ENCODE data around the gene TSPO. TPM values are rescaled to one million over a fixed set of nuclear protein-coding genes. Genes with fewer than 3 reads are reported as not detected.
A peak's percentile ranks its signal among the peaks of the same experiment; 100 is the strongest.

TSPO gene
- total RNA-seq, 1 donor from 2014 or later = 0.79 TPM

DNA sequence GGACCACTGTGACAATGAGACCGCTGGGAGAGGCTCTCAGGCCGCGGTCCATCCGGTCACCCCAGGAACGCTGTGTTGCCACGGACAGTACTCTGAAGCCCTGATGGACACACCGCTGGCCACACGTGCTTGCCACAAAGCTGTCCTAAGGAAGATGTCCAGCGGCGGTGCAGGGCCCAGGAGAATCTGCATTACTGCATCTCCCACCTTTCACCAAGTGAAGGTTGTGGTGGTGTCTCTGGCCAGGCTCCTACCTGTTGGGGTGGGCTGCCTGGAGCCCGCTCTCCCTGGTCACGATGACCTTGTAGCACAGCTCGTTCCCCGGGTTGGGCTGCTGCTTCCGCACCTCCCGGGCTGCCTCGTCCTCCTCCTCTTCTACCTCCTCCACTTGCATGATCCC lies 31.4 kb downstream of the TSPO start:
- H3K27ac Mint-ChIP-seq = no peak overlapping the region
- H3K36me3 Mint-ChIP-seq (ENCODE audit: insufficient read depth) = peaks cover 3% of the 10 kb centered on the region
- TF ChIP-seq, protein P1, sequence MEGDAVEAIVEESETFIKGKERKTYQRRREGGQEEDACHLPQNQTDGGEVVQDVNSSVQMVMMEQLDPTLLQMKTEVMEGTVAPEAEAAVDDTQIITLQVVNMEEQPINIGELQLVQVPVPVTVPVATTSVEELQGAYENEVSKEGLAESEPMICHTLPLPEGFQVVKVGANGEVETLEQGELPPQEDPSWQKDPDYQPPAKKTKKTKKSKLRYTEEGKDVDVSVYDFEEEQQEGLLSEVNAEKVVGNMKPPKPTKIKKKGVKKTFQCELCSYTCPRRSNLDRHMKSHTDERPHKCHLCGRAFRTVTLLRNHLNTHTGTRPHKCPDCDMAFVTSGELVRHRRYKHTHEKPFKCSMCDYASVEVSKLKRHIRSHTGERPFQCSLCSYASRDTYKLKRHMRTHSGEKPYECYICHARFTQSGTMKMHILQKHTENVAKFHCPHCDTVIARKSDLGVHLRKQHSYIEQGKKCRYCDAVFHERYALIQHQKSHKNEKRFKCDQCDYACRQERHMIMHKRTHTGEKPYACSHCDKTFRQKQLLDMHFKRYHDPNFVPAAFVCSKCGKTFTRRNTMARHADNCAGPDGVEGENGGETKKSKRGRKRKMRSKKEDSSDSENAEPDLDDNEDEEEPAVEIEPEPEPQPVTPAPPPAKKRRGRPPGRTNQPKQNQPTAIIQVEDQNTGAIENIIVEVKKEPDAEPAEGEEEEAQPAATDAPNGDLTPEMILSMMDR (IDR thresholded peaks at IDR 0.05; ENCODE audit: unreplicated experiment) = no peak
- H3K4me3 Mint-ChIP-seq (ENCODE audit: low read depth) = no peak overlapping the region
- DNase-seq (ENCODE audit: low spot score, unreplicated experiment) = no peak
- H3K4me1 Mint-ChIP-seq (ENCODE audit: low read depth) = no peaks in the 10 kb centered on the region
- no peaks in the 10 kb centered on the region for H3K27me3 Mint-ChIP-seq
- H3K9me3 Mint-ChIP-seq (ENCODE audit: low read depth) = no peaks in the 10 kb centered on the region

DNA sequence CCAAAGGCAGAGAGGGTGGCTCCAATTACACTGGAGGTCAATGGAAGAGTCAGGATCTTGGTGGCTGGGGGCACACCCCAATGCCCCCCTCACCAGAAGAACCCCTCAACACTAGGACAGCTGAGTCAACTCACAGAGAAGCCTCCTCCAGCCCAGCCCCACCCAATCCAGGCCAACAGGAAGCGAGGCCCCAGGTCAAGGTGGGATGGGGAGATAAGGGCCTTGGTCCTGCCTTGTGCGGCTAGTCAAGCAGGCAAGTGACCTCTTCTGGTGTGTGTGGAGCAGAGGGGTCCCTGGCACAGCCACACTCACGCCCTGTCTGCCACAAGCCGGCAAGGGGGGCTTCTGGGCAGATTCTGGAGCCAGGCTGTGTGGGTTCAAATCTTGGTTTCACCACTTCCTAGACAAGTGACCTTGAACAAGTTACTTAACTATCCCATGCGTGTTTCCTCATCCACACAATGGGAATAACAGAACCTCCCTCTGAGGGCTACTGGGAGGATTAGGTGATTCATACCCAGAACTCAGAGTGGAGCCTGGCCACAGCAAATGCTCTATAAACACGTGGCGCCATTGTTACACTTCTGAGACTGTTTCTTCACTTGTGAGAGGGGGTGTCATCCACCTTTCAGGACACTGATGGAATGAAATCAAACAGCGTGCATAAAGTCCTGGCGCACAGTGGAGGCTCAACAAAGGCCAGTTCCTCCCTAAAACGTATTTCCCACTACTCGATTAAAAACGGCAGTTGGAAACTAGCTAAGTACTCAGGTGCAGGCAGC lies 32.3 kb downstream of the TSPO start:
- Mint-ChIP-seq H3K4me3 (ENCODE audit: low read depth) (no peak overlapping the region), H3K36me3 (ENCODE audit: insufficient read depth) (peaks cover 3% of the 10 kb centered on the region), H3K9me3 (ENCODE audit: low read depth) (no peaks in the 10 kb centered on the region), H3K4me1 (ENCODE audit: low read depth) (no peaks in the 10 kb centered on the region), H3K27me3 (no peaks in the 10 kb centered on the region), H3K27ac (no peak overlapping the region)
- TF ChIP-seq, protein P1 (IDR thresholded peaks at IDR 0.05; ENCODE audit: unreplicated experiment) = no peak
- no peak for DNase-seq (ENCODE audit: low spot score, unreplicated experiment)

DNA sequence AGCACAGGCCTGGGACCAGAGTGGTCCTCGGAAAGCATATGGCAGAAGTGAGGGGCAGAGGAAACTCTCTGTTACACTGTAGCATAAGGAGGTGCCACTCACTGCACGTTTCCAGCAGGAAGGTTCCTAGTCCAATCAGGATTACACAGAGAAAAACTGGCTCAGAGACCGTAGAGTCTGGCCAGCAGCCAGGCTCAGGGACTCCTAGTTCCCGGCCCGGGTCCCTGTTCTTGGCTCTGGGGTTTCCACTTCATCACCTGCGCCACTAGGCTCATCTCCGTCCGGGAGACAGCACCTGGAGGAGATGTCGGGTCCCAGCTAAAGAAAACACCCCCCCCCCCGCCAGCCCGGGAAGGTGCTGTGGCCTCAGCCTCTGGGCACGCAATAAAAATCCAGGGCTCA lies 34.5 kb downstream of the TSPO start:
- H3K9me3 Mint-ChIP-seq (ENCODE audit: low read depth) = no peaks in the 10 kb centered on the region
- TF ChIP-seq, protein P1 (IDR thresholded peaks at IDR 0.05; ENCODE audit: unreplicated experiment) = no peak
- peaks cover 3% of the 10 kb centered on the region for H3K36me3 Mint-ChIP-seq (ENCODE audit: insufficient read depth)
- no peak overlapping the region for H3K27ac Mint-ChIP-seq
- DNase-seq (ENCODE audit: low spot score, unreplicated experiment) = no peak
- H3K4me3 Mint-ChIP-seq (ENCODE audit: low read depth) = peak overlapping the region; percentile 70
- H3K4me1 Mint-ChIP-seq (ENCODE audit: low read depth) = peaks cover 2% of the 10 kb centered on the region
- peaks cover 4% of the 10 kb centered on the region for H3K27me3 Mint-ChIP-seq

DNA sequence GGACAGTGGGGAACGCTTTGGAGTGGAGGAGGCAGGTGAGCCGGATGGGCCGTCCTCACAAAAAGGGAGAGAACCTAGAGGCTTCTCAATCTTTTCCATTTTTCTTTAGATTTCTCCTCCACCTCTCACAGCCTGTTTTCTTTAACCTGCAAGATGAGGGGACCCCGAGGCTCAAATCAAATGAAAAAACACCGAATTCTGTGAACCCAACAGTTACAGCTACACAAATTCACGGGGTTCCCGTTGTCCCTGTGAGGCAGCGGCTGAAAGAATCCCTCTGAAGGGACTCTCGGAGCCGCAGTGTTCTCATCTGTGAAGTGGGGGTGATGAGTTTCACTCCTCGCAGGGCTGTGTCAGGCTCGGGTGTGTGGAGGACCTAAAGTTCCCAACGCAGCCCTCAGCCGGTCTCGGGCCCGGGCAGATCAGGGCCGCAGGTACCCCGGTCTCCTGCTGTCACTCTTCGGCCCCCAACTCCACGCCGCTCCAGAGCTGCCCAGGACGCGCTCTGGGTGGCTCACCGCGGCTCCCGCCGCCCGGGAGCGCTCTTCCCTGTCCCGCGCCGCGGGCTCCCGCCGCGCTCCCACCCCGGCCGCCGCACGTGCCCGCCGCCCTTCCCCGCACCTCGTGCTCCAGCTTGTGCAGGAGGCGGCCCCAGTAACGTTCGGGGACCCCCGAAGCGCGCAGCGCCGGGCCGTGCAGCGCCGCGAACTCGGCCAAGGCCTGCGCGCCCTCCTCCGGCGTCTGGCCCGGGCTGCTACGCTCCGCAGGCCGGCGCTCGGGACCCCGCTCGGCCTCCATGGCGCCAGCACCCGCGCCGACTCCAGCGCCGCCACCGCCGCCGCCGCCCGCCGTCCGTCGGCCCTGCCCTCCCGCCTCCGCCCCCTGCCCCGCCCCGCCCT lies 35.2 kb downstream of the TSPO start, which contains the start of gene TTLL12:
Gene TTLL12 (minus strand): TSS at position 863 of the 899 bp plus-strand sequence. CDS start 65 bp downstream, at position 798.
- H3K36me3 Mint-ChIP-seq (ENCODE audit: insufficient read depth) = peaks cover 1% of the 10 kb centered on the region
- peaks cover 8% of the 10 kb centered on the region for H3K27me3 Mint-ChIP-seq
- peaks cover 2% of the 10 kb centered on the region for H3K4me1 Mint-ChIP-seq (ENCODE audit: low read depth)
- H3K27ac Mint-ChIP-seq = peak within 1 kb of the TSS; percentile 93
- DNase-seq (ENCODE audit: low spot score, unreplicated experiment) = peak; percentile 61
- H3K4me3 Mint-ChIP-seq (ENCODE audit: low read depth) = peak within 1 kb of the TSS; percentile 75
- TF ChIP-seq, protein P1 (IDR thresholded peaks at IDR 0.05; ENCODE audit: unreplicated experiment) = peak; percentile 15
- H3K9me3 Mint-ChIP-seq (ENCODE audit: low read depth) = peaks cover 3% of the 10 kb centered on the region
